GM23248 (cell line): ENCODE measurements around the gene MVB12B. TPM values are rescaled to one million over a fixed set of nuclear protein-coding genes. Genes with fewer than 3 reads are reported as not detected.
A peak's percentile ranks its signal among the peaks of the same experiment; 100 is the strongest.

Source experiments
- DNase-seq: peaks from one replicate; pipeline ENCODE4 v3.0.0-alpha.2; 2015
- H2AFZ ChIP-seq: fragments of 200-600 bp; sonication (generic); 2 replicates; pipeline ENCODE4 v1.6.1; 2016; ENCODE audit warnings: antibody characterized with exemption
- H3F3A ChIP-seq: fragments of 200-600 bp; sonication (generic); 2 replicates; pipeline ENCODE4 v1.6.1; 2016; ENCODE audit warnings: mild to moderate bottlenecking, antibody characterized with exemption, mixed run types; ENCODE audit not compliant: insufficient read depth
- H3K27ac ChIP-seq: fragments of 200-600 bp; sonication (generic); 2 replicates; pipeline ENCODE4 v1.5.1; 2016; ENCODE audit warnings: mild to moderate bottlenecking
- H3K27me3 ChIP-seq: fragments of 200-600 bp; sonication (generic); replicated peaks from 2 replicates; pipeline ENCODE4 v1.6.1; 2016; ENCODE audit warnings: mild to moderate bottlenecking; ENCODE audit not compliant: insufficient read depth
- H3K36me3 ChIP-seq: fragments of 200-600 bp; sonication (generic); 2 replicates; pipeline ENCODE4 v1.6.1; 2016; ENCODE audit warnings: low read depth, mild to moderate bottlenecking
- H3K4me1 ChIP-seq: fragments of 200-600 bp; sonication (generic); 2 replicates; pipeline ENCODE4 v1.6.1; 2016; ENCODE audit warnings: mild to moderate bottlenecking; ENCODE audit not compliant: insufficient read depth
- H3K4me2 ChIP-seq: fragments of 200-600 bp; sonication (generic); one replicate; pipeline ENCODE4 v1.6.1; 2016; ENCODE audit warnings: mild to moderate bottlenecking; ENCODE audit not compliant: unreplicated experiment
- H3K4me3 ChIP-seq: fragments of 200-600 bp; sonication (generic); 2 replicates; pipeline ENCODE4 v1.5.1; 2016; ENCODE audit warnings: mild to moderate bottlenecking
- H3K79me2 ChIP-seq: fragments of 200-600 bp; sonication (generic); 2 replicates; pipeline ENCODE4 v1.6.1; 2016; ENCODE audit warnings: mild to moderate bottlenecking; ENCODE audit not compliant: insufficient read depth
- H3K9ac ChIP-seq: fragments of 200-600 bp; sonication (generic); 2 replicates; pipeline ENCODE4 v1.6.1; 2016; ENCODE audit warnings: mild to moderate bottlenecking
- H3K9me2 ChIP-seq: fragments of 200-600 bp; sonication (generic); 2 replicates; pipeline ENCODE4 v1.6.1; 2016; ENCODE audit warnings: mixed run types, mild to moderate bottlenecking, moderate library complexity; ENCODE audit not compliant: insufficient read depth
- H3K9me3 ChIP-seq: fragments of 200-600 bp; sonication (generic); one replicate; pipeline ENCODE4 v1.6.1; 2017; ENCODE audit warnings: low read depth
- H4K20me1 ChIP-seq: fragments of 200-600 bp; sonication (generic); 2 replicates; pipeline ENCODE4 v1.6.0; 2016; ENCODE audit not compliant: insufficient read depth
- EZH2 ChIP-seq: fragments of 200-600 bp; sonication (generic); IDR thresholded peaks from 2 replicates; pipeline ENCODE4 v1.6.1; 2018; ENCODE audit warnings: antibody characterized with exemption, mild to moderate bottlenecking; ENCODE audit not compliant: insufficient read depth, poor library complexity, severe bottlenecking
- EZH2phosphoT487 ChIP-seq: fragments of 200-600 bp; sonication (generic); IDR thresholded peaks from 2 replicates; pipeline ENCODE4 v1.6.1; 2018; ENCODE audit warnings: antibody characterized with exemption, moderate library complexity, mild to moderate bottlenecking, low read depth; ENCODE audit not compliant: insufficient read depth
- WGBS, 2 experiments: methylation state at CpG; one replicate each; pipeline ENCODE4 v1.1.6; 2015 to 2017; ENCODE audit warnings: low lambda C conversion rate in 2 of 2, low coverage in 1 of 2; ENCODE audit errors: missing lambda C conversion rate in 2 of 2; 5-methylcytosine and 5-hydroxymethylcytosine counted together
- in situ Hi-C: fragments of 300-500 bp; cut with MboI; formaldehyde crosslinking; loops from 2 replicates; pipeline ENCODE4 v1.15.0; 2020
- polyA plus RNA-seq: library from polyadenylated mRNA; unstranded; fragments of >200 nt; fragmentation: Nextera tagmentation; extraction: Ambion mirVana; gene quantifications from 2 replicates; pipeline ENCODE4 v1.2.1, GENCODE V29; 2016
- total RNA-seq: library from RNA; depleted of rRNA; stranded (reverse); fragments of >200 nt; shearing (Covaris generic); gene quantifications from 2 replicates; pipeline ENCODE4 v1.2.3, GENCODE V29; 2014

The MVB12B gene
- total and polyA plus RNA-seq, 2 experiments from 2014 or later = 2.4 to 5.5 TPM

DNA sequence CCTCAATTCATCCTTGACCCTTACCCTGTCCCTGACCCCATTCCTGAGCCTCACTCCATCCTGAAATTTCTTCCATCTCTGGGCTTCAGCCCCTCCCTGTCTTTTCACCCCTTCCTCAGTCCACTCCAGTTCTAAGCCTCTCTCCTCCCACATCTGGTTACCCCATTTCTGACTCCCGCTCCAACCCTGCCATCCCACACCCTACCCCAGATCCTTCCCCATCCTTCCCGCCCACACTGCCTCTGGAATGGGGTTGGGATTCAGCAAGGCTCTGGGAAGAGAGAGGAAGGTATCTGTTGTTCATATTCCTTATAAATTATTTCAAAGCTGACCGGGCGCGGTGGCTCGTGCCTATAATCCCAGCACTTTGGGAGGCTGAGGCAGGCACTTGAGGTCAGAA lies 29.9 kb upstream of the MVB12B start:
- WGBS, 2 experiments = 82 to 88% methylated on average over 6 of the region's 6 CpGs
- no peak for DNase-seq
- Histone ChIP-seq H3K36me3 (no peaks in the 10 kb centered on the region), H3K9ac (no peak overlapping the region), H3K27ac (no peak overlapping the region), H3K79me2 (no peaks in the 10 kb centered on the region), H3K9me3 (no peaks in the 10 kb centered on the region), H3K9me2 (no peaks in the 10 kb centered on the region), H3K4me2 (no peak overlapping the region), H3F3A (no peaks in the 10 kb centered on the region), H2AFZ (no peak overlapping the region), H4K20me1 (no peaks in the 10 kb centered on the region), H3K4me3 (no peak overlapping the region), H3K27me3 (no peaks in the 10 kb centered on the region), H3K4me1 (no peaks in the 10 kb centered on the region)
- TF ChIP-seq EZH2phosphoT487 (no peak), EZH2 (no peak)
- in situ Hi-C loops = no loop called here

DNA sequence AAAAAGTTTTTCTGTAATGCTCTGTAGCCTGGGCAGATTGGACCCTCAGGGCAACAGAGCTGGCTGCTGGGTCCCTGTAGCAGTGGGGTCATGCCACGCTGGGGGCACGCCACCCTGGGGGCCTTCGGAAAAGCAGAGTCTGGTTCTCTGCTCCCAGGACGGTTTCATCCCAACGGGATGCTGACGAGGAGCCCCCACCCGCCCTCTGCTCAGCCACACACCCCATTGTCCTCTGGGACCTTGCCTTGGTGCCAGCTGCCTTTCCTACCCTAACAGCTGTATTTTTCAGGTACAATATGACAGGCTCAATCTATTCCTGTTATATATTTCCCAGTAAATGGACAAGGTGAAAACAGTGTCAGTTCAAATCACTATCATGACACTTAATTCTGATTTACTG lies 29.0 kb upstream of the MVB12B start:
- Histone ChIP-seq H3K79me2 (no peaks in the 10 kb centered on the region), H3K27me3 (no peaks in the 10 kb centered on the region), H3K4me3 (no peak overlapping the region), H3K9me2 (no peaks in the 10 kb centered on the region), H3K36me3 (no peaks in the 10 kb centered on the region), H3K4me2 (no peak overlapping the region), H4K20me1 (no peaks in the 10 kb centered on the region), H3K4me1 (no peaks in the 10 kb centered on the region), H2AFZ (no peak overlapping the region), H3K9me3 (no peaks in the 10 kb centered on the region), H3K27ac (no peak overlapping the region), H3K9ac (no peak overlapping the region), H3F3A (no peaks in the 10 kb centered on the region)
- in situ Hi-C loops = no loop called here
- no peak for DNase-seq
- TF ChIP-seq EZH2 = no peak
- TF ChIP-seq EZH2phosphoT487 = no peak
- 63 to 67% methylated on average over 6 to 7 of the region's 7 CpGs for WGBS, 2 experiments

DNA sequence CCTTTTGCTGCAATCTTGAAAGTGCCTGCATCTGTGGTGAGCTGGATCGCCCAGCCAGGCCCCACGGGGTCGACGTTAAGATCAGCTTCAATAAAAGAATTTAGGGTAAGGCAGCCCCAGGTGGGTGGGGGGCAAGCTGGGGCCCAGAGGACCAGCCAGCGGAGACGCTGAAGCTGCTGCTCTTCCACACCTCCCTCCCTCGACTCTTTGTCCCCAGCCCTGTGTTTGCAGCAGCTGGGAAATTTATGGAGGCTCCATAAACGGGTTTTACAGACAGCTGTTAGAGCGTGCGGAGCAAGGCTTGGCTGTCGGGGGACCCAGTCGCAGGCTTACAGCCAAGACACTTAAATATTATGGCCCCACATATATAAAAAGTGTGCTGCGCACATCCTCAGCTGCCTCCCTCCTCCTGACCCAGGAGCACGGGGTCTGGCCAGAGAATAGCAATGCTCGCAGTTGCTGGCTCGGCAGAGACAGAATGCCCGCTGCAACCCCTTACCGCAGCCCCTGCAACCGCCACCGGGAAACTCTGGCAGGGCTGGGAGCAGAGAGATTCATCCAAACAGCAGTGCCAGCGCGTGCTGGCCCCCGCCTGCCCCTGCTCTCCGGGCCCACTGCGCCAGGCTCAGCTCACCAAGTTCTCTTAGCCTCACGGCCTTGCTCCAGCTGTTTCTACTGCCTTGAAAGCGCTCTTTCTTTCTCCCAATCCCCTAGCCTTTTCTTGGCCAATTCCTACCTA lies 28.4 kb upstream of the MVB12B start:
- no peak overlapping the region for H3K27ac ChIP-seq
- no peaks in the 10 kb centered on the region for H3K9me3 ChIP-seq
- no peak overlapping the region for H3K4me3 ChIP-seq
- H3K27me3 ChIP-seq = no peaks in the 10 kb centered on the region
- H3K36me3 ChIP-seq = no peaks in the 10 kb centered on the region
- WGBS, 2 experiments = 55 to 59% methylated on average over 26 to 27 of the region's 27 CpGs
- DNase-seq = no peak
- no peak overlapping the region for H3K4me2 ChIP-seq
- H3K9ac ChIP-seq = no peak overlapping the region
- H3F3A ChIP-seq = no peaks in the 10 kb centered on the region
- in situ Hi-C loops = no loop called here
- H2AFZ ChIP-seq = no peak overlapping the region
- H3K4me1 ChIP-seq = no peaks in the 10 kb centered on the region
- TF ChIP-seq EZH2 (no peak), EZH2phosphoT487 (no peak)
- H4K20me1 ChIP-seq = no peaks in the 10 kb centered on the region
- H3K9me2 ChIP-seq = no peaks in the 10 kb centered on the region
- no peaks in the 10 kb centered on the region for H3K79me2 ChIP-seq

DNA sequence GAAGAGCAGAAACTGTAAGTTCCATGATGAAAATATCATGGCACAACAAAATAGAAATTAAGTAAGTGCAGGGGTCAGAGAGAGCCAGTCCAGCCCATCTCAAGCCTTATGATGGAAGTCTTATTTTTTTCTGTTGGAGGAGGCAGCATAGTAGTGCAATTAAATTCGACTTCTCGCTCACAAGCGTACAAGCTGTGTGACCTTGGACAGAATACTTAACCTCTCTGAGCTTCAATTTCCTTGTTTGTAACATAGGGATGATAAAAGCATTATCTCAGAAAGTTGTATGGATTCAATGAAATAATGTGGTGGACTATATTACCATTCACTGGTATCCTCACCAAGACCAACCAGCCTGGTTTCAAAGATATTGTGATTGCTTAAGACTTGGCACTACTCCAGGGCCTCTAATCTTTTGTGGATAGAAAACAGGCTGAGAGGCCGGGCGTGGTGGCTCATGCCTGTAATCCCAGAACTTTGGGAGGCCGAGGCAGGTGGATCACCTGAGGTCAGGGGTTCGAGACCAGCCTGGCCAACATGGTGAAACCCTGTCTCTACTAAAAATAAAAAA lies 26.8 kb upstream of the MVB12B start:
- Histone ChIP-seq H3K4me3 (no peak overlapping the region), H3K9ac (no peak overlapping the region), H3K4me1 (no peaks in the 10 kb centered on the region), H3K36me3 (no peaks in the 10 kb centered on the region), H3K9me2 (no peaks in the 10 kb centered on the region), H3K79me2 (no peaks in the 10 kb centered on the region), H3K9me3 (no peaks in the 10 kb centered on the region), H4K20me1 (no peaks in the 10 kb centered on the region), H3K27ac (no peak overlapping the region), H2AFZ (no peak overlapping the region), H3K4me2 (no peak overlapping the region), H3F3A (no peaks in the 10 kb centered on the region), H3K27me3 (no peaks in the 10 kb centered on the region)
- in situ Hi-C loops = loop anchor here (5.0 to 10.0 kb wide), 2 partner anchors 98 to 195 kb away; no protein-coding TSS in a partner anchor
- DNase-seq = peak; percentile 12
- 70 to 77% methylated on average over 7 of the region's 7 CpGs for WGBS, 2 experiments
- TF ChIP-seq EZH2 (no peak), EZH2phosphoT487 (no peak)
